ENCODE data around the gene IL20. TPM values are rescaled to one million over a fixed set of nuclear protein-coding genes. Genes with fewer than 3 reads are reported as not detected.

IL20 gene
- total RNA-seq, 2 experiments from 2014 or later, result not detected

DNA sequence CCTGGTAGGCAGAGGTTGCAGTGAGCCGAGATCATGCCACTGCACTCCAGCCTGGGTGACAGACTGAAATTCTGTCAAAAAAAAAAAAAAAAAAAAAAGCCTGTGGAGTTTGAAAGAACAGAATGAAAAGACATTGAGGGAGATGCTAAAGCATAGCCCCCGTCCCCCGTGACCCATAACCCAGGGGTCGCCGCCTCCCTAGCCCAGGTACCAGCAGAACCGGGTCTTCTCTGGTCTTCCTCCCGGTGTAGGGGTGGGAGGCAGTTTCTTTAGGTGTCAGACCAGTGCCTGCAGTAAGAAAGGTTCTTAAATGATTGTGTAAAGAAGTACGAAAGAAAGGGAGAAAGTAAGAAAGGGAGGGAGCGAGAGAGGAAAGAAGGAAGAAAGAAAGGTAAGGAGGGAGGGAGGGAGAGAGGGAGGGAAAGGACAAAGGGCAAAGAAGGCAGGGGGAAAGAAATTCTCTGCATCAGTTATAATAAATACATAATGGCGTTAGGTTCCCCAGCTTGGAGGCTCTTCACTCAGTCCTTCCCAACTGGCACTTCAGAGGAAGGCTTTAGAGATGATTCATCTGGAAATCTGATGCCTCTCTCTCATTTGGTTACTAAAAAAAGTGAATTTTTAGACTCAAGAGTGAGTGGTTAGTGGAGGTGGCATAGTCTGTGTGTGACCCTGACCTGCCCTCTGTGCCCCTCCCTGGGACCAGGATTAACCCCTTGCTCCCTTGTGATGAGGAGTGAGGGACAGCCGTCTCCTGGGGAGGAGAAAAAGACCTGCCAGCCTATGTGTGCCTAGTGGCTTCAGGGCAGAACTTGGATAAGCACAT, 32.9 kb downstream of the IL20 start:
- Histone ChIP-seq H2AFZ (ENCODE audit: low read length) (no peak overlapping the region), H3K4me3 (ENCODE audit: low read depth, low read length, poor library complexity, severe bottlenecking) (no peak overlapping the region), H3K9me2 (ENCODE audit: insufficient read depth, low read length) (no peaks in the 10 kb centered on the region), H3K4me2 (ENCODE audit: low read length) (no peak overlapping the region), H3K4me1 (ENCODE audit: insufficient read depth, low read length, poor library complexity, severe bottlenecking) (no peaks in the 10 kb centered on the region), H4K20me1 (ENCODE audit: insufficient read depth, low read length) (no peaks in the 10 kb centered on the region), H3K27ac (ENCODE audit: low read depth, low read length, poor library complexity, severe bottlenecking) (no peak overlapping the region), H3K9me3 (ENCODE audit: low read length) (no peaks in the 10 kb centered on the region), H3K79me2 (ENCODE audit: insufficient read depth, low read depth, low read length) (no peaks in the 10 kb centered on the region), H3K36me3 (ENCODE audit: insufficient read depth, low read length) (no peaks in the 10 kb centered on the region)
- ChIA-PET POLR2A (no interaction called here), CTCF (ENCODE audit: unreplicated experiment) (no interaction called here)
- intact Hi-C loops (cut with micrococcal nuclease; ENCODE audit: unreplicated experiment), result no loop called here
- DNase-seq (ENCODE audit: low spot score), result no peak
- TF ChIP-seq, protein P1, sequence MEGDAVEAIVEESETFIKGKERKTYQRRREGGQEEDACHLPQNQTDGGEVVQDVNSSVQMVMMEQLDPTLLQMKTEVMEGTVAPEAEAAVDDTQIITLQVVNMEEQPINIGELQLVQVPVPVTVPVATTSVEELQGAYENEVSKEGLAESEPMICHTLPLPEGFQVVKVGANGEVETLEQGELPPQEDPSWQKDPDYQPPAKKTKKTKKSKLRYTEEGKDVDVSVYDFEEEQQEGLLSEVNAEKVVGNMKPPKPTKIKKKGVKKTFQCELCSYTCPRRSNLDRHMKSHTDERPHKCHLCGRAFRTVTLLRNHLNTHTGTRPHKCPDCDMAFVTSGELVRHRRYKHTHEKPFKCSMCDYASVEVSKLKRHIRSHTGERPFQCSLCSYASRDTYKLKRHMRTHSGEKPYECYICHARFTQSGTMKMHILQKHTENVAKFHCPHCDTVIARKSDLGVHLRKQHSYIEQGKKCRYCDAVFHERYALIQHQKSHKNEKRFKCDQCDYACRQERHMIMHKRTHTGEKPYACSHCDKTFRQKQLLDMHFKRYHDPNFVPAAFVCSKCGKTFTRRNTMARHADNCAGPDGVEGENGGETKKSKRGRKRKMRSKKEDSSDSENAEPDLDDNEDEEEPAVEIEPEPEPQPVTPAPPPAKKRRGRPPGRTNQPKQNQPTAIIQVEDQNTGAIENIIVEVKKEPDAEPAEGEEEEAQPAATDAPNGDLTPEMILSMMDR (conservative IDR thresholded peaks at IDR 0.05; ENCODE audit: low read length), result no peak
- no TSS peak for BruUV-seq (replicated peaks)

DNA sequence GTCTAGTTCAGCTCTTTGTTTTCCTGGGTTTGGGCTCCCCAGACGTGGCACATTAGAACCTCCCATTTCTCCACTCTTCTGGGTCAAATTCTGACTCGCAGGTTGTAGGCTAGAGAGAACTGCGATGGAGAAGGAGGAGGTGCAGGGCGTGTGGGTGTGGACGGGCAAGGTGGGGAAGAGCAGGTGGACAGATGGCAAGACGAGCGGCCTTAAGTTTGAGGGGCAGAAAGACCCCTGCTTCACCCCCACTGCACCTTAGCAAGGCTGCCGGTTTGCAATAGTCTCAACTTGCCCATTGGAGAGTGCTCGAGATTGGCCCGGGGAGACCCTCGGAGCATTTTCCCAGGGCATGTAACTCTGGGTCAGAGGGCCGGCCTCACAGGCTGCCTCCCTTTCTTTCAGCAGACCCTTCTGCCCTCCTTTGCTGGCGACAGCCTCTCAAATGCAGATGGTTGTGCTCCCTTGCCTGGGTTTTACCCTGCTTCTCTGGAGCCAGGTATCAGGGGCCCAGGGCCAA, 33.5 kb downstream of the IL20 start:
- H3K9me3 ChIP-seq (ENCODE audit: low read length), result no peaks in the 10 kb centered on the region
- no peak overlapping the region for H3K27ac ChIP-seq (ENCODE audit: low read depth, low read length, poor library complexity, severe bottlenecking)
- intact Hi-C loops (cut with micrococcal nuclease; ENCODE audit: unreplicated experiment), result no loop called here
- no peak overlapping the region for H3K4me3 ChIP-seq (ENCODE audit: low read depth, low read length, poor library complexity, severe bottlenecking)
- H3K79me2 ChIP-seq (ENCODE audit: insufficient read depth, low read depth, low read length), result no peaks in the 10 kb centered on the region
- CTCF ChIA-PET (ENCODE audit: unreplicated experiment), result no interaction called here
- BruUV-seq (replicated peaks), result no TSS peak
- no peak for DNase-seq (ENCODE audit: low spot score)
- H4K20me1 ChIP-seq (ENCODE audit: insufficient read depth, low read length), result no peaks in the 10 kb centered on the region
- H3K4me1 ChIP-seq (ENCODE audit: insufficient read depth, low read length, poor library complexity, severe bottlenecking), result no peaks in the 10 kb centered on the region
- H3K36me3 ChIP-seq (ENCODE audit: insufficient read depth, low read length), result no peaks in the 10 kb centered on the region
- H3K9me2 ChIP-seq (ENCODE audit: insufficient read depth, low read length), result no peaks in the 10 kb centered on the region
- no peak for TF ChIP-seq EZH2phosphoT487 (IDR thresholded peaks at IDR 0.05; ENCODE audit: borderline replicate concordance, low read depth, low read length)
- TF ChIP-seq, protein P1 (conservative IDR thresholded peaks at IDR 0.05; ENCODE audit: low read length), result no peak
- H2AFZ ChIP-seq (ENCODE audit: low read length), result no peak overlapping the region
- H3K4me2 ChIP-seq (ENCODE audit: low read length), result no peak overlapping the region
- POLR2A ChIA-PET, result interaction anchor here (0.6 kb wide), 1 partner anchor 23 kb away, joined by 3 read pairs; the partner anchor contains the start of gene FCMR

DNA sequence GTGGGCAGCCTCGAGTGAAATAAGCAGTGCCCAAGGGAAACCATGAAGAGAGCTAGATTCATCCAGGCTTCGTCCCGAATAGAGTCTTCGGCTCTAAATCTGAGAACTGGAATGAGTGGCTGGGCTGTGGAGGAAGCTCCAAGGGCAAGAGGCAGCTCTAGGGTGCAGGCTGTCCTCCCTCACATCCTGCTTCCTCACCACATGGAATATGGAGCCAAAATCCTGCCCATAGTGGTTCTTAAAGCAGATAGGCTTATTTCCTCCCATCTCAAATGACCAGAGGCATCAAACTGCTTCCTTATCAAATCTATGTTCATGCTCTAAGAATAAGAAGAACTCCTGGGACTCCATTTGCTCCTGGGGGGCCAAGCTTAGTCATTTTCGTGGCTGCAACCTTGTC, 34.3 kb downstream of the IL20 start:
- no peak overlapping the region for H3K4me3 ChIP-seq (ENCODE audit: low read depth, low read length, poor library complexity, severe bottlenecking)
- TF ChIP-seq, protein P1 (conservative IDR thresholded peaks at IDR 0.05; ENCODE audit: low read length), result no peak
- no peak for TF ChIP-seq EZH2phosphoT487 (IDR thresholded peaks at IDR 0.05; ENCODE audit: borderline replicate concordance, low read depth, low read length)
- H3K79me2 ChIP-seq (ENCODE audit: insufficient read depth, low read depth, low read length), result no peaks in the 10 kb centered on the region
- BruUV-seq (replicated peaks), result no TSS peak
- ChIA-PET CTCF (ENCODE audit: unreplicated experiment) (interaction anchor here (0.6 kb wide), 1 partner anchor 9 kb away, joined by 3 read pairs; no protein-coding TSS in a partner anchor), POLR2A (interaction anchor here (0.6 kb wide), 2 partner anchors 22 to 82 kb away, joined by 3 read pairs; partner anchors contain the start of gene FCMR)
- peaks cover under 1% of the 10 kb centered on the region for H3K4me1 ChIP-seq (ENCODE audit: insufficient read depth, low read length, poor library complexity, severe bottlenecking)
- no peak for DNase-seq (ENCODE audit: low spot score)
- H3K27ac ChIP-seq (ENCODE audit: low read depth, low read length, poor library complexity, severe bottlenecking), result no peak overlapping the region
- no peaks in the 10 kb centered on the region for H4K20me1 ChIP-seq (ENCODE audit: insufficient read depth, low read length)
- no peaks in the 10 kb centered on the region for H3K9me3 ChIP-seq (ENCODE audit: low read length)
- intact Hi-C loops (cut with micrococcal nuclease; ENCODE audit: unreplicated experiment), result no loop called here
- no peaks in the 10 kb centered on the region for H3K36me3 ChIP-seq (ENCODE audit: insufficient read depth, low read length)
- no peaks in the 10 kb centered on the region for H3K9me2 ChIP-seq (ENCODE audit: insufficient read depth, low read length)
- H3K4me2 ChIP-seq (ENCODE audit: low read length), result no peak overlapping the region
- H2AFZ ChIP-seq (ENCODE audit: low read length), result no peak overlapping the region

Measured in OCI-LY7 (cell line).